T-helper 22 cell (primary cell): ENCODE data around the gene FGD2.
"Not testable (repeated sequence)": the region's sequence is repeated elsewhere in the genome, so short reads cannot be mapped to it uniquely, and the experiment has no call there.

Source experiments
- DNase-seq: peaks from one replicate; pipeline ENCODE4 v3.0.0-alpha.2; 2020; ENCODE audit warnings: low read depth

FGD2 gene

GRCh38 chr6:37039958-37040357 lies 34.5 kb downstream of the FGD2 start:
- DNase-seq: no peak

- no peak for DNase-seq
Measured at GRCh38 chr6:37041521-37041920, 36.1 kb downstream of the FGD2 start.

GRCh38 chr6:37042150-37042549 lies 36.7 kb downstream of the FGD2 start:
- DNase-seq: no peak

- not testable (repeated sequence) for DNase-seq
Measured at GRCh38 chr6:37043091-37043490, 37.6 kb downstream of the FGD2 start.

GRCh38 chr6:37047346-37047688 lies 41.9 kb downstream of the FGD2 start:
- DNase-seq: no peak

GRCh38 chr6:37047689-37048402 lies 42.4 kb downstream of the FGD2 start:
- DNase-seq: no peak

- no peak for DNase-seq
Measured at GRCh38 chr6:37048403-37048850, 43.0 kb downstream of the FGD2 start.

- DNase-seq: peak; percentile 68
Measured at GRCh38 chr6:37048851-37049757, 43.6 kb downstream of the FGD2 start.

- no peak for DNase-seq
Measured at GRCh38 chr6:37049758-37050044, 44.2 kb downstream of the FGD2 start.

- DNase-seq: peak; percentile 29
Measured at GRCh38 chr6:37050045-37050853, 44.8 kb downstream of the FGD2 start.

- no peak for DNase-seq
Measured at GRCh38 chr6:37050854-37051137, 45.3 kb downstream of the FGD2 start.

GRCh38 chr6:37051138-37052026 lies 45.9 kb downstream of the FGD2 start:
- DNase-seq: peak; percentile 75

- no peak for DNase-seq
Measured at GRCh38 chr6:37052027-37052628, 46.7 kb downstream of the FGD2 start.

GRCh38 chr6:37053683-37054082 lies 48.2 kb downstream of the FGD2 start:
- no peak for DNase-seq

- DNase-seq: no peak
Measured at GRCh38 chr6:37054171-37054570, 48.7 kb downstream of the FGD2 start.

- no peak for DNase-seq
Measured at GRCh38 chr6:37054580-37054979, 49.1 kb downstream of the FGD2 start.

- DNase-seq: no peak
Measured at GRCh38 chr6:37056112-37056403, 50.6 kb downstream of the FGD2 start.

- no peak for DNase-seq
Measured at GRCh38 chr6:37056439-37057127, 51.1 kb downstream of the FGD2 start.

- no peak for DNase-seq
Measured at GRCh38 chr6:37057128-37057471, 51.6 kb downstream of the FGD2 start.

GRCh38 chr6:37057678-37058077 lies 52.2 kb downstream of the FGD2 start:
- no peak for DNase-seq

GRCh38 chr6:37058084-37058586 lies 52.7 kb downstream of the FGD2 start:
- no peak for DNase-seq
